HG03354 (cell line): Measurements from ENCODE around the gene MUC7.

Experiments used
- ATAC-seq: cut with Tn5 transposase; IDR thresholded peaks from one replicate; pipeline ENCODE4 v1.9.1; 2021; ENCODE audit warnings: mild to moderate bottlenecking; ENCODE audit not compliant: unreplicated experiment, poor library complexity, severe bottlenecking

MUC7 gene

DNA sequence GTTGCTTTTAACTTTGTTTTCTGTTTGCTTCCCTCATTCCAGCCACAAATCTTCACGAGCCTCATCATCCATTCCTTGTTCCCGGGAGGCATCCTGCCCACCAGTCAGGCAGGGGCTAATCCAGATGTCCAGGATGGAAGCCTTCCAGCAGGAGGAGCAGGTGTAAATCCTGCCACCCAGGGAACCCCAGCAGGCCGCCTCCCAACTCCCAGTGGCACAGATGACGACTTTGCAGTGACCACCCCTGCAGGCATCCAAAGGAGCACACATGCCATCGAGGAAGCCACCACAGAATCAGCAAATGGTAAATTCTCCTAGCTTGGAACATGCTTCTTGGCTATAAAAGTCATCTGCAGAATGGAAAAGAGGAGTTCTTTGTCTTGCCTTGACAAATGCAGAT lies 59.0 kb downstream of the MUC7 start:
- ATAC-seq: no peak

DNA sequence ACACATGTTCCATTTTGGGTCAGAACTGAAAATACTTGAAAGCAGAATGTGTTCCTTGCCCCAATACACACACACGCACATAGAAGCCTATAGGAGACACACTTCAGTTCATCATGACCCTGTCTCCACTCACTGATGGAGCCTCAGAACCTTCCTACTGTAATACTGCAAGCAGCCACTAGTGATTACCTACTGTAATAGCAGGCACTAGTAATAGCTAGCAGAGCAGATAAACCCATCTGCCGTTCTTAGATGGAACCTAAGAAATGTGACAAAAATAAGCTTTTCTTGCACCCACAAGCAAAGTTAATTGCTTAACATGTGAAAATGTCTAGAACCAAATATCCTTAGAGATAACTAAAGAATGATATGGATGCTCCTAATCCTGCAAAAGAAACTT lies 60.0 kb downstream of the MUC7 start:
- peak; percentile 89 for ATAC-seq
